ENCODE measurements around the gene PAK1. TPM values are rescaled to one million over a fixed set of nuclear protein-coding genes. Genes with fewer than 3 reads are reported as not detected.
A peak's percentile ranks its signal among the peaks of the same experiment; 100 is the strongest.
"Not testable (repeated sequence)": the region's sequence is repeated elsewhere in the genome, so short reads cannot be mapped to it uniquely, and the experiment has no call there.

PAK1 gene
- 29.2 TPM for total RNA-seq

DNA sequence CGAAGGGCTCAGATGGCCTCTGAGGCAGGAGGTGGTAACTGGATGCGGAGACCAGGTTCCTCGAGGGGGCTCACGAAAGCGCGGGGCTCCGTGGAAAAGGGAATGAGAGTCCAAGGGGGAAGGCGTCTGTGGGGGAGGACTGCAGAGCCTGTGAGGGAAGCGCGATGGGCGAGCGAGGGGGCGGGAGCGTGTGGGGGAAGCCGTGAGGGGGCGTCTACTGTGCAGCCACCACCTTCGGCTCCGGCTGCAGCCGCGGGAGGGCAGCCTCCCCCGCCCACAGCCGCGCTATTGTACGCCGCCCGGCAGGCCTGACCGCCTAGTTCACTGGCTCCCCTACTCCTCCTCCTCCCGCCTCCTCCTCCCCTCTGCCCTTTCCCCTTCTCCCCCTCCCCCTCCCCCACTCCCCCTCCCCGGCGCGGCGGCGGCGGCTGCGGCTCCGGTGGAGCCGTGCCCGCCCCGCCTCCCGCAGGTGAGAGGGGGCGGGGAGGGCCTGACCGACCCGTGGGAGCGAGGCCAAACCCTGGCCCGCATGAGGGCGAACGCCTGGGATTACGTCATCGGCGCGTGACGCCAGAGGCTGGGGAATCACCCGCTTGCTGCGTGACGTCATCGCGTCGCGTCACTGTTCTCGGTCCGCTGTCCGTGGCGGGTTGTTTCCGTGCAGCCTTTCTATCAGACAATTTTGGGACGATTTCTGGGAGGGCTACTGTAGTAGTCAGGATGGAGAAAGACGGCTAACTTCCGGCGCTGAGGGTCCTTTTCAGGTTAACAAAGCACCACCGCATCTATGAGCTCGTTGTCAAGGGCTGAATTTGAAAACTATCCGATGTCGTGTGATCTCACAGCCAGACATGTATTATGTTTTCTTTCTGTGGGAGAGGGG, at the start of gene PAK1:
Gene PAK1, minus strand, starts transcription at position 294 of the 883 bp plus-strand sequence. CDS start 81,574 bp downstream, outside the sequence.
- peak; percentile 86 for ATAC-seq

DNA sequence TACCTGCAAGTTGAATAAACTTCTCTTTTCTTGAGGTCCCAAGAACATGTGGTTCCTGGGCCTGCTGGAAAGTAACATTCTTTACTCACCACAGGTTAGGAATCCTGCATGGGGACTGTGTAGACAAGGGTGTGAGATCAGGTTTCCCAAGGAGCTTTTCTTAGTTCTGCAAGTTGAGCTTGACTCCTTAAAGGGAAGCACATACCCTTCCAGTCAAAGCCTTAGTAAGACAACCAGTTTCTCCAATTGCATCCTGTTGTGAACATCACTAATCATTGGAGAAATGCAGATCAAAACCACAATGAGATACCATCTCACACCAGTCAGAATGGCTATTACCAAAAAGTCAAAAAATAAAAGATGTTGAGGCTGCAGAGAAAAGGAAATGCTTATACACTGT, 48.3 kb upstream of the PAK1 start:
- ATAC-seq = no peak

DNA sequence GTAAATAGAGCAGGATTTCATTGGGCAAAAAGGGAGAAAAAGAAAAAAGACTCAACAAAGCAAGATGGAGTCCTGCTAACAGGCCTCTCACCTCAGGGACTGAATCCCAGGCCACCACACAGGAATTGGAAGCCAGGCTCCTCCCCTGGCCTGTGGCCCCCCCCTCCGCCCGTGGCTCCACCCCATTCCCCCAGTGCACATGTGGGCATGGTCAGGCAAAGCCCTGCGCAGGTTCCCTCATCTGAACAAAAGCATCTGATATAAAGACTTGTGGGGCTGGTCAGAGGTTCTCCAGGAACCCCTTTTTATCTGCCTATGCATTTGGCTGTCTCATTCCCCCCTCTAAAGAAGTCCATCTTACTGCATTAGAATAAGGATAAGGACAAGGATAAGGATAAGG, 46.0 kb upstream of the PAK1 start:
- ATAC-seq = no peak

DNA sequence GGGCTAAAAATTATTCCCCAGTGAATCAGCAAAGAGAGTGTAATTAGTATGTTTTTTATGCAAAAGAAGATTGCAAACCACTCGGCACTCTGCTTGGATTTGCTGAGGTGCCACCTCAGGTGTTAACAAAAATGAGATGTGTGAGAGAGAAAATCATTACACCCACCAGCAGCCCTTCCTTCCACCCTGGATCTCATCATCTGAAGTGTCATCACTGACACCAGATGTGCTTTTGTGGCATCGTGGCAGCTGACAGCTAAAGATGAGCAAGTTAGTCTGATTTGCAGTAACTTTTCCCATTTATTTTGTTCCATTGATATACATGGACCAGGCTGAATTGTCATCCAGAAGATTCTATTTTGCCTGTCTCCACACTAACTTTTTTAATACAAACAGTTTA, 44.6 kb upstream of the PAK1 start:
- ATAC-seq = no peak

DNA sequence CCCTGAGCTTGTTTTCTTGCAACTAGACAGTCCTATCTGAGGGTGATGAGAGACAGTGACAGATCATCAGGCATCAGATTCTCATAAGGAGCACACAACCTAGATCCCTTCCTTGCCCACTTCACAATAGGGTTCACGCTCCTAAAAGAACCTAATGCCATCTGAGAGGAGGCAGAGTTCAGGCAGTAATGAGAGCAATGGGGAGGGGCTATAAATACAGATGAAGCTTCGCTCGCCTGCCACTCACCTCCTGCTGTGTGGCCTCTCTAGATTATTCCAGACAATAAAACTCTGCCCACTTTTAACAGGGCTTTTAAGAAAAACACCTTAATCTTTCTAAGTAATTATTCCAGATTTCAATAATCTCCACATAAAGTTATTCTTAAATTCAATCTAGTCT, 43.9 kb upstream of the PAK1 start:
- ATAC-seq = no peak

DNA sequence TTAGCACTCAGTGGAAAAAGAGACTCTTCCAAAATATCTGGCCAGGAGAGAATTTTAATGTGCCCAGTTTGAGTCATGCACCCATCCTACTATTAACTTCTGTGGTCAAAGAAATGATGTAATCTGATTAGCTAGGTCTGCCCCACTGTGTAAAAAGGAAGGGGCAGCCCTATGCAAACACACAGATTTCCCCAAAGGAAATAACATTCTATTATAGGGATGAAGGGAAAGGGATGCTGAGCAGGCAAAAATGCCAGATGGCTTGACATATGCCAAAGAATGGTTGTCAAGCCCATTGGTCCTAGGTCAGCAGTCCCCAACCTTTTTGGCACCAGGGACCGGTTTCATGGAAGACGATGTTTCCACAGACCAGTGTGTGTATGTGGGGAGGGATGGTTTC, 43.3 kb upstream of the PAK1 start:
- no peak for ATAC-seq

DNA sequence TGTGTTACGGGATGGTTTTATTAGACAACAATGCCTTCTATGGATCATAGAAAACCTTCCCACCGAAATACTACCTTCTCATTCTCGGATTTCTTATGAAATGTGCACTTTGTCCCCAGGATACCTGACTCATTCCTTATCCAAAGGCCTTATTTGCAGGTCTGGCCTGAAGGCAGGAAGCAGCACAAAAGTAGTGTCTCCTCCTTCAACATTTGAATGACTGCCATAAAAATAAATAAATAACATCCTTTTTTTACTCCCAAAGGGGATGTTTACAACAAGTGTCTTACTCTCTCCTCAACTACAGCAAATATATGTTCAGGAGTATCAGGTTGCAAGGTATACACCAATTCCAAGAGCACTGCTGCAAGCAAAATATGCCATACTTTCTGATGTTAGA, 41.6 kb upstream of the PAK1 start:
- ATAC-seq = no peak

DNA sequence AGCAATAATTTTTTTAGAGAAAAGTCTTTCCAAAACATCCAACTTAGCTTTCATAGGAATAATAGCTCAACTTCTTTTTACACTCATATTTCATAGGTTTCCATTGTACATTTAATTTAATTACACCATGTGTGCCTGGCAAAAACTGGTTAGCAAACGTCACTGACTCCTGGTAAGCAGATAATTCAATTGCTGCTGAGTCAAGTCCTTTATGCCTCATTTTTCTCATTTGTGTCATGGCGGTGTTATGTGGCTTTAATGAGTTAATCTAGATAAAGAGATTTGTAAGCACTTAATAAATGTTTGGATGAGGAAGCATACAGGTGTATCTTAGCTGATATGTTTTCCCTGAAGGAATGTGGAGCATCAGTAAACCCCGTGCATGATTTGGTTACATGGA, 41.2 kb upstream of the PAK1 start:
- ATAC-seq = no peak

DNA sequence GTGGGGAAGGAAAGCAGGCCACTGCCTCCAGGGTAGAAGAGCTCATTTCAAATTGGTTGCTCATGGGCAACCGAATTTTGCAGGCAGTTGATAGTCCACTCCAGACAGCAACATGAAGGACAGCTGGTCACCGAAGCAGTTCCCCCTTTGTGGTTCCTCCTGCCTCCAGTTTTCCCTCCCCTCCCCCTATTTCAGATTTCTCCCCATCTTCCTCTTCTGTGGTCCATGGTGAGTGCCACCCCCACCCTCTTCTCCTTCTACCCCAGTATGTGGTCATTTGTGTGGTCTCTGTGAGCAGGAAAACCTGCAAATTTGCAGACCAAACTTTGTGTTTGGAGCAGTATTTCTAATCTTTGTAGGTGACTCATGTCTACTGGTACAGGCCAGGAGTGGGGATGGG, 38.2 kb upstream of the PAK1 start:
- no peak for ATAC-seq

DNA sequence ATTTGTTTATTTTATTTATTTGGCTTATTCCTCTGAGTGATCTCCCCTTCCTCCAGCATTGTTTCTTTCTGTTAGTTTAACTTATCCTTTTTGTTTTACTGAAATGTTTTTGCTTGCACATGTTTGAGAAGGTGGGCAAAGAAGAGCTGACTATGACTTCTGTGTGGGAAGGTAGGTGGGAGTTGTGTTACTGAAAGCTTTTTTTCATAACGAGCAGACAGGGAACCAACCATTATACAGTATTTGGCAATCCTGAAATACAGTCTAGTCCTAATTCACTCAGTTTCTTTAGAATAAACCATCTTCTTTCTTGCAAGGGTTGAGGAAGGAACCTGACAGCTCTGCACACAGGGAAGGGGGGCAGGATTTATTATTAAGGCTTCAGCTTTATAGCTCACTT, 37.0 kb upstream of the PAK1 start:
- ATAC-seq = no peak

DNA sequence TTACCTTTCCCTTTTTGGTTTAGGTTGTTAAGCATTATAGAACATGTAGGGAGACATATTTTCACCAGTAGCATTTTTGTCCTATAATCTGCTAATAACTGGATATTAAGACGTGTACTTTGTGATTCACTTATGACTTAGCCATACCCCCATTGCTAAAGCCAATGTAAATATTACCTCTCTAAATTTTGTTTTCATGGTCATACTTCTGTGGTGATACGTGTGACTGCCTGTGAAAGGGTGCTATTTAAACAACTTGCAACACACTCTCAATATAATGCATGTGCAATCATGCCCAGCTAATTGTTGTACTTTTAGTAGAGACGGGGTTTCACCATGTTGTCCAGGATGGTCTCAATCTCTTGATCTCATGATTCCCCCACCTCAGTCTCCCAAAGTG, 36.2 kb upstream of the PAK1 start:
- peak; percentile 95 for ATAC-seq

DNA sequence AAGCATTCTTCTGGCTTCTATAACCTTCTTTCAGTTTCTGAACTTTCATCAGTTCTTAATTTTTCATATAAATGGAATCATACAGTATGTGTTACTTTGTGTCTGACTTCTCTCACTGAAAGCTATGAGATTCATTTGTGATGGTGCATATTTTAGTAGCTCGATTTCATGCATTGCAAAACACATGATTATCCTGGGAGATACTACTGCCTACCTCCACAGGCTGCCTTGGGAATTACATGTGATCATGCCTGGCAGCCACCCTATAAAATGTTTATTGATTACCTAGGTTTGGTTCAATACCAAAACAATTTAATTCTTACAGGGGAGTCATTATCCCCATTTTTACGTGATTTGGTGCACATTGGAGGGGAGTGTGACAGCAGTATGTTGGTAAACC, 34.1 kb upstream of the PAK1 start:
- no peak for ATAC-seq

DNA sequence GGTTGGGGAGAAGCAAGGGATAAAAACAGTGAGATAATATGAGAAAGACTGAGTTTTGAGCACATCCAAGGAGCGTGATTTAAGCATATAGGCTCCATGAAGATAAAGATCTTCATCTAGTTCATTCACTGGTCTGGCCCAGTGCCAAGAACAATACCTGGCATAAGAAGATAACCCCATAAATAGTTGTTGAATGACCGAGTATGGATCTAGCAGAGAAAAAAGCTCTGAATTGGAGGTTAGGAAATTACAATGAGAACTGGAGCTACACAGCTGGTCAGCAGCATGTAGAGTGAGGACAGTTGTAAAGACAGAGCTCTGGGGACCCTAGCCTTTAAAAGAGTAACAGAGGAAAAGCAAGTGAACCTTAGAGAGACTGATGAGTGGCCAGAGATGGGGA, 33.0 kb upstream of the PAK1 start:
- ATAC-seq = no peak

DNA sequence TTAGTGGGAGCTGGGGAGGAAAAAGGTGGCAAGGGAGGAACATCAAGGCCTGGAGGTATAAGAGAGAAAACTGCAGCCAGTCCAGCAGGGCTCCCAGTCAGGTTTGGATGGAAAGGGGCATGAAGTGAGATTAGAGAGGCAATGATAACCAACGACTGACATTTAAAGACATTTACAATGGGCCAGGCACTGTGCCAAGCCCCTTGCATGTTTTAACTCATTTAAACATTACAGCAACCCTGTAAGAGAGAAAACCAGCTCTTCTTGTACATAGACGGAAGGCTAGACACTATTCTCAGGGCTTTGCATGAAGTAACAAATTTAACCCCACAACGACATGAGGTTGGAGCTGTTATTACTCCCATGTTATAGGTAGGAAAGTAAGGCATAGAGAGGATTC, 32.1 kb upstream of the PAK1 start:
- ATAC-seq = peak; percentile 41

DNA sequence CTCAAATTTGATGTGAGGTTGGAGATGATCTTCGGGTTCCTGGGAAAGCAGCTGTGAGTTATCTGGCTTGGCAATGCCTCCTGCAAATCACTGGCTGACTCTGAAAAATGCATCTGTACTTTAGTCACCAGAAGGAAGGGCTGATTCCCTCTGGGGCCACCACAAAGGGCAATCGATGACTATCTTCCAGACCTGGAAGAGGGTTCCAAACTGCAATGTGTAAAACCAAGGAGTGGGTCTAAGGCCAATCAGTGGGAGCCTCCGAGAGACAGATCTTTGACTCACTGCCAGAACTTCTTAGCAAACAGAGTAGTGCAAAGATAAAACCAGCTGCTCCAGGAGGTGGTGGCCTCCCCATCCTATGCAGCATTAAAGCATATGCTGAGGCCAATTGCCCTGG, 29.1 kb upstream of the PAK1 start:
- no peak for ATAC-seq

DNA sequence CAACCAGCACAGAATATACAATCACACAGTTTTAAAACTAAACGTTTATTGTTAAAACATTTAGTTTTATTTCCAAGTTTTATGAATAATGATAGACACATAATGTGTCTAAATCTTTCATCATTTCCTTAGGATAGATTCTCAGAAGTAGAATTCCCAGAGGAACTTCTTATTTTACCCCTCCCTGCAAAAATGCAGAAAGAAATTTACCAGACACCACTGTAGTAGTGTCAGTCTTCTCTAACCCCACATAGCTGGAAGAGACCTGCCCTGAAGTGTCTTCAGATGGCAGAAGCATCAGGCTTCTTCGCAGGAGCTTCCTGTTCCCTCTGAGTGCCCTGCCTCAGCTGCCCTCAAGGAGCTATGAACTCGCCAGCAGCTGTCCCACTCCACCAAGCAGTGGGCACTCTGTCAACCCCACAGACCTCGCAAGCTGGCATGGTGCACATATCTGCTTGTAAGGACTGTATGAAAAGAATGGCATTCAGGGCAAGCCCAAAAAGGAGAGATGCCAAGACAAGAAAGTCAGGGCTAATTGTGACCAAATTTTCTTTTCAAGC, 28.5 kb upstream of the PAK1 start:
- no peak for ATAC-seq

DNA sequence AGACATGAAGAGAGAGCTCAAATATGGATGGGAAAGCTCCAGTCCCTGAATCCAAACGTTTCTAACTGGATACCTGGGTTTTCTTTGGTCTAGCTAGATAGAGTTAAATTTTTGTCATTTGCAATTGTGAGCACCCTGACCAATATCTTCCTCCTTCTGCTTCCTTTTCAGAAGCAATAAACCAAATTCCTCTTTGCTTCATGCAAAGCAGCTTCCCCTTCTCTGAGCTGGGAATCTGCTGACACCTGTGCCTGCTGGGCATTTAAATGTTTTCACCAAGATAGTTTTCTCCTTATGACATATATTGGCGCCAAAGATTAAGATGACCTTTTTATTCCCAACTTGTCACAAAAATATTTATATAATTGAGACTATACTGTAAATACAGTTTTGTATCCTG, 27.9 kb upstream of the PAK1 start:
- ATAC-seq = no peak

DNA sequence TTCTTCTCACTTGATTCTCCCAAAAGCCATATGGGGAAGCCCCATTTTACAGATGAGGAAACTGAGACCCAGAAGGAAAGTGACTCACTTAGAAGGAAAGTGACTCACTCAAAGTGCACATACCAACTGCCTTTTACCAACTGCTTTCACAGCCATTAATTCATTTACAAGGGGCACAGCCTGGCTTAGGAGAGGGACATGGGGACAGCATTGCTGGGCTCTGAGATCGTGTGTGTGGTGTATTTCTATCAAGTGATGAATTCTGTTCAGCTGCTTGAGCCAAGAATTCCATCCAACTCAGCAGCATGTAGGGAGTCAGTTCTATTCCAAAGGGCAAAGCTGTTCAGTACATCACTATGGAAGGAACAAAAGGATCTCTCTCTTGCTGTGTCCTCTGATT, 23.5 kb upstream of the PAK1 start:
- ATAC-seq = no peak

DNA sequence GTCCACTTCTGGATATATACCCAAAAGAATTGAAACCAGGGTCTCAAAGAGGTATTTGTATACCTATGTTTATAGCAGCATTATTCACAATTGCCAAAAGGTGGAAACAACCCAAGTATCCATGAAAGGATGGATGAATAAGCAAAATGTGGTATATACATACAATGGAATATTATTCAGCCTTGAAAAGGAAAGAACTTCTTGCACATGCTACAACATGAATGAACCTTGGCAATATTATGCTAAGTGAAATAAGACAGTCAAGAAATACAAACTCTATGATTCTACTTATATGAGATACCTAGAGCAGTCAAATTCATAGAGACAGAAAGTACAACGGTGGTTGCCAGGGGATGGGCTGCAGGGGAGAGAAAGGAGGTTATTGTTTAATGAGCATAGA, 21.6 kb upstream of the PAK1 start:
- no peak for ATAC-seq

DNA sequence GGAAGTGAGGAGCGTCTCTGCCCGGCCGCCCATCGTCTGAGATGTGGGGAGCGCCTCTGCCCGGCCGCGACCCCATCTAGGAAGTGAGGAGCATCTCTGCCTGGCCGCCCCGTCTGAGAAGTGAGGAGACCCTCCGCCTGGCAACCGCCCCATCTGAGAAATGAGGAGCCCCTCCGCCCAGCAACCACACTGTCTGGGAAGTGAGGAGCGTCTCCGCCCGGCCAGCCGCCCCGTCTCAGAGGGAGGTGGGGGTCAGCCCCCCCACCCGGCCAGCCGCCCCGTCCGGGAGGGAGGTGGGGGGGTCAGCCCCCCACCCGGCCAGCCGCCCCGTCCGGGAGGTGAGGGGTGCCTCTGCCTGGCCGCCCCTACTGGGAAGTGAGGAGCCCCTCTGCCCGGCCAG, 16.1 kb upstream of the PAK1 start:
- ATAC-seq = not testable (repeated sequence)

DNA sequence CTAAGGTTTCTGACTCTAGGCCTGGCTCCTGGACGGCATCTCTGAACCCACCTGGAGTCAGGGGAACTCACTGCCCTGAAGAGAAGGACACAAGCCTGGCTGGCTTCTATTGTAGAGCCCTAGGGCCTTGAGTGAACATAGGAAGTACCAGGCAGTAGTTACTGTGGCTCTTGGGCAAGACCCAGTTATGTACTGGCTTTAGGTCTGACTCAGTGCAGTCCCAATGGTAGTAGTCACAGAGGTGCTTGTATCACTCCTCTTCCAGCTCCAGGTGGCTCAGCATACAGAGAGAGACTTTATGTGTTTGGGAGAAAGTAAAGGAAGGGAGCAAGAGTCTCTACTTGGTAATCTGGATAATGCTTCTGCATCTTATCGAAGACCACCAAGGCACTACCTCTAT, 13.9 kb upstream of the PAK1 start:
- peak; percentile 88 for ATAC-seq

DNA sequence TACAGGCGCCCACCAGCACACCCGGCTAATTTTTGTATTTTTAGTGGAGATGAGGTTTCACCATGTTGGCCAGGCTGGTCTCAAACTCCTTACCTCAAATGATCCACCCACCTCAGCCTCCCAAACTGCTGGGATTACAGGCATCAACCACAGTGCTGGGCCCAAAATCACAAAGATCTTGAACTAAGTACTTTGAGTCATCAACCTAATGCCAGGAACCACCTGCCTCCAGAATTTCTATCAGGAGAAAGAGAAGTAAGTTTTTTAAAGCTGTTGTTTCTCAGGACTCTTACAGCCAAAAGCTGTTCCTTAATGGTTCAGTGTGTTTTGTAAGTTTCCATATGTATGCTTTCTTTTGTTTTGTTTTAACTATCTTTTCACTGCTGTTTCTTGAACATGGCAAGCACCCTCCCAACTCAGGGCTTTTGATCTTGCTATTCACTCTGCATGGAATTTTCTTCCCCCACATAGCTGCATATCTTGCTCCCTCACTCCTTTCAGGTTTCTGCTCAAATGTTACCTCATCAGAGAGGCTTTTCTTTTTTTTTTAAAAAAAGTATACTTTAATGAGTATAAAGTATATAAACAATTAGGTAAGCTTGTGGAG, 6.0 kb upstream of the PAK1 start:
- no peak for ATAC-seq

DNA sequence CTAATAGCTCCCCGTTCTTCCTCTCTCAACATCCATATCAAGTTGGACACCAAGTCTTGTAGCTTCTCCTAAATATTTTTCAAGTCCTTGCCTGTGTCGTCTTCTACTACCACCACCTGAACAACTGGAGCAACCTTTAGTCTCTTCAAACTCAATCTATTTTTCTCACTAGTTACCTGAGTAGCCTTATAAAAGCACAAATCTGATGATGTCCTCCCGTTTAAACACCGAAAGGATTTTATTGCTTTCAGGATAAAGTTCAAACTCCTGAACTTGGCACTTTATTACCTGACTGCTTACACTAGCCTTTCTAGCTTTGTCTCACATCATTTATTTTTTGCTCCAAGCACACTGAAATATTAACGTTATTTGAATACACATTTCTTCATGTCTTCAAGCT, 1.3 kb upstream of the PAK1 start:
- ATAC-seq = no peak

DNA sequence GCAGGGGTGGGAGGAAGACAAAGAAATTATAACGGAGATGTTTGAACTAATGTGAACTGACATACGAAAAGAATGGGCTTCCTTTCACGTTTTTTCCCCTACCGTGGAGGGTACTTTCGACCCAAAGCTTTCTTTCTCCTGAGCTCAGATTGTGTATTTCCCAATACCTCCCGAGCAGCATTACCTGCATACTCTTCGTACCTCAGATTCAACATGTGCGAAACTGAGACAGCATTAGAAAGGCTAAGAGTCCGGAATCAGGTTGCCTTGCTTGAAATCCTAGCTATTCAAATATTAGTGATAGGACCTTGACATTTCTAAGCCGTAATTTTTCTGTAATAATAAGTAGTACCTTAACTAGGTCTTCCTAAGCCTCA, 778 bp upstream of the PAK1 start:
- ATAC-seq = no peak
